Kidney (tissue), 14 donors: ENCODE results near the gene FAM20C. TPM values are rescaled to one million over a fixed set of nuclear protein-coding genes. Genes with fewer than 3 reads are reported as not detected.

Experiments
- DNase-seq, 5 donors: peaks; one replicate each; pipeline ENCODE4 v3.0.0-alpha.2; 2013 to 2020
- FAIRE-seq: peaks from 2 replicates; lab custom pipeline; 2012; peaks lifted over from hg19 to GRCh38; lab: Jason Lieb, UNC
- H3K27ac ChIP-seq, 2 donors: one replicate each; pipeline ENCODE4 v1.7.0; 2013; ENCODE audit warnings: low read depth in 2 of 2, low read length in 2 of 2, inconsistent platforms in 1 of 2
- H3K27me3 ChIP-seq: one replicate; pipeline ENCODE4 v1.7.1; 2013; ENCODE audit warnings: low read length, inconsistent platforms; ENCODE audit not compliant: control insufficient read depth, insufficient read depth
- H3K36me3 ChIP-seq, 3 donors: one replicate each; pipeline versions ENCODE4 v1.7.0 to v1.7.1; 2013; ENCODE audit warnings: low read length in 3 of 3, control low read depth in 1 of 3, inconsistent platforms in 1 of 3; ENCODE audit not compliant: insufficient read depth in 3 of 3, control insufficient read depth in 2 of 3
- H3K4me1 ChIP-seq, 3 donors: one replicate each; pipeline versions ENCODE4 v1.7.0 to v1.7.1; 2013; ENCODE audit warnings: low read length in 3 of 3, inconsistent platforms in 1 of 3, low read depth in 1 of 3; ENCODE audit not compliant: control insufficient read depth in 2 of 3, insufficient read depth in 2 of 3
- H3K4me3 ChIP-seq, 3 donors: one replicate each; pipeline versions ENCODE4 v1.7.0 to v1.8.1; 2013; ENCODE audit warnings: low read length in 3 of 3, control low read depth in 1 of 3, inconsistent platforms in 1 of 3
- H3K9ac ChIP-seq, 3 donors: one replicate each; pipeline versions ENCODE4 v1.7.0 to v1.7.1; 2013; ENCODE audit warnings: low read length in 3 of 3, control low read depth in 1 of 3, inconsistent platforms in 1 of 3
- H3K9me3 ChIP-seq, 3 donors: one replicate each; pipeline versions ENCODE4 v1.7.0 to v1.7.1; 2013; ENCODE audit warnings: low read length in 3 of 3, control low read depth in 1 of 3, inconsistent platforms in 1 of 3; ENCODE audit not compliant: control insufficient read depth in 2 of 3, insufficient read depth in 1 of 3
- CTCF ChIP-seq: IDR thresholded peaks from 3 replicates; pipeline ENCODE4 v1.5.1; 2012; ENCODE audit warnings: mild to moderate bottlenecking, moderate library complexity, borderline replicate concordance; ENCODE audit not compliant: insufficient read depth; ENCODE audit errors: extremely low read depth
- intact Hi-C: fragments of 100-400 bp; cut with DNase I; formaldehyde crosslinking; loops from one replicate; pipeline ENCODE4 v1.11.1; 2022
- polyA plus RNA-seq: library from polyadenylated mRNA; stranded (reverse); fragments of 350-450 nt; fragmentation: Illumina TruSeq; extraction: RNeasy Lipid Tissue Mini Kit (QIAGEN cat#74804); gene quantifications from one replicate; pipeline ENCODE4 v1.2.3, GENCODE V29; 2014; ENCODE audit warnings: low read depth, low replicate concordance; ENCODE audit not compliant: insufficient read depth
- total RNA-seq: library from RNA; stranded (reverse); fragmentation: NEBNext Ultra II Directional; extraction: Animal tissue kit (Norgen Biotek cat#: 25700); gene quantifications from one replicate; pipeline ENCODE4 v1.2.1, GENCODE V29; 2021
- donor health status: control.
- donor health status: control.
- donor health status: control.
- donor health status: control.
- donor health status: control.
- donor health status: DM: yes; HTN: yes; CAD: no.
- donor health status: Normal renal cell carcinoma (clear cell type).

Gene FAM20C
- total and polyA plus RNA-seq, 2 donors from 2014 or later, result 84.9 to 114 TPM

- H3K9ac ChIP-seq, result no peak overlapping the region
- no peak overlapping the region for H3K4me3 ChIP-seq
- no peak for TF ChIP-seq CTCF
- intact Hi-C loops, result no loop called here
- no peak for DNase-seq
- no peaks in the 10 kb centered on the region for H3K9me3 ChIP-seq
- no peak for FAIRE-seq
- no peaks in the 10 kb centered on the region for H3K27me3 ChIP-seq
- peaks cover 0 to 7% (median 0%) of the 10 kb centered on the region in 3 donors for H3K4me1 ChIP-seq
- no peak overlapping the region for H3K27ac ChIP-seq
- H3K36me3 ChIP-seq, result no peaks in the 10 kb centered on the region
Observed at GRCh38 chr7:297611-298374, 105.4 kb downstream of the FAM20C start.

- no peaks in the 10 kb centered on the region for H3K36me3 ChIP-seq
- H3K9me3 ChIP-seq, result no peaks in the 10 kb centered on the region
- no peaks in the 10 kb centered on the region for H3K27me3 ChIP-seq
- FAIRE-seq, result no peak
- peaks cover 0 to 7% (median 0%) of the 10 kb centered on the region in 3 donors for H3K4me1 ChIP-seq
- H3K9ac ChIP-seq, result no peak overlapping the region
- H3K4me3 ChIP-seq, result no peak overlapping the region
- intact Hi-C loops, result no loop called here
- no peak overlapping the region for H3K27ac ChIP-seq
- TF ChIP-seq CTCF, result no peak
- no peak for DNase-seq
Observed at GRCh38 chr7:298375-298702, 106.0 kb downstream of the FAM20C start.

- H3K9me3 ChIP-seq, result no peaks in the 10 kb centered on the region
- FAIRE-seq (no peak), DNase-seq (peak in 2 of 5 donors; percentile 50 to 53)
- H3K36me3 ChIP-seq, result no peaks in the 10 kb centered on the region
- no peak overlapping the region for H3K4me3 ChIP-seq
- H3K9ac ChIP-seq, result no peak overlapping the region
- H3K4me1 ChIP-seq, result peaks cover 0 to 7% (median 0%) of the 10 kb centered on the region in 3 donors
- intact Hi-C loops, result no loop called here
- H3K27me3 ChIP-seq, result no peaks in the 10 kb centered on the region
- no peak for TF ChIP-seq CTCF
- no peak overlapping the region for H3K27ac ChIP-seq
Observed at GRCh38 chr7:298743-299142, 106.4 kb downstream of the FAM20C start.

GRCh38 chr7:299169-299568 lies 106.8 kb downstream of the FAM20C start:
- peak in 2 of 5 donors; percentile 7 to 70 for DNase-seq
- Histone ChIP-seq H3K36me3 (no peaks in the 10 kb centered on the region), H3K9me3 (no peaks in the 10 kb centered on the region), H3K4me1 (peaks cover 0 to 5% (median 0%) of the 10 kb centered on the region in 3 donors), H3K4me3 (no peak overlapping the region), H3K9ac (no peak overlapping the region), H3K27ac (no peak overlapping the region), H3K27me3 (no peaks in the 10 kb centered on the region)
- intact Hi-C loops, result no loop called here
- no peak for FAIRE-seq
- TF ChIP-seq CTCF, result no peak
